K562 (cell line): ENCODE measurements around the gene FAM169A. TPM values are rescaled to one million over a fixed set of nuclear protein-coding genes. Genes with fewer than 3 reads are reported as not detected.
A peak's percentile ranks its signal among the peaks of the same experiment; 100 is the strongest.

Experiments used
- ARHGAP35 ChIP-seq: fragments of 450-650 bp; IDR thresholded peaks from 2 replicates; pipeline ENCODE4 v1.6.1; 2018; ENCODE audit not compliant: partially characterized antibody
- HMG20B ChIP-seq: fragments of 250-450 bp; sonication (Bioruptor Pico); IDR thresholded peaks from 2 replicates; pipeline ENCODE4 v1.5.0; 2021; ENCODE audit warnings: mild to moderate bottlenecking
- JUN ChIP-seq, 2 experiments: sonication (generic) in 1 of 2; formaldehyde crosslinking in 1 of 2; IDR thresholded peaks; 2 replicates each; pipeline versions ENCODE4 v1.6.1 to v1.8.0; 2012 to 2022; ENCODE audit warnings: borderline replicate concordance in 2 of 2, mild to moderate bottlenecking in 2 of 2, improper control_type of control experiment in 1 of 2, low read depth in 1 of 2, low read length in 1 of 2, missing genetic modification reagents in 1 of 2
- LARP7 ChIP-seq: fragments of 450-650 bp; IDR thresholded peaks from 2 replicates; pipeline ENCODE4 v1.6.1; 2016
- NFE2 ChIP-seq: IDR thresholded peaks from 2 replicates; pipeline ENCODE4 v1.6.1; 2014; ENCODE audit warnings: antibody characterized with exemption, low read depth
- RFX1 ChIP-seq: fragments of 450-650 bp; IDR thresholded peaks from 2 replicates; pipeline ENCODE4 v1.6.1; 2016; ENCODE audit warnings: mild to moderate bottlenecking, moderate library complexity
- ZNF280A ChIP-seq: fragments of 450-650 bp; IDR thresholded peaks from 2 replicates; pipeline ENCODE4 v1.6.1; 2018; ENCODE audit warnings: mild to moderate bottlenecking, low read depth; ENCODE audit not compliant: partially characterized antibody
- ZNF518B ChIP-seq: fragments of 250-450 bp; sonication (Bioruptor Pico); IDR thresholded peaks from 2 replicates; pipeline ENCODE4 v1.5.0; 2021; ENCODE audit warnings: mild to moderate bottlenecking, moderate library complexity
- ZNF785 ChIP-seq: fragments of 250-450 bp; sonication (Bioruptor Pico); IDR thresholded peaks from 2 replicates; pipeline ENCODE4 v1.4.0; 2020; ENCODE audit warnings: mild to moderate bottlenecking
- polyA plus RNA-seq, 8 experiments: library from polyadenylated mRNA; depleted of rRNA in 4 of 8; stranded (reverse) in 5 of 8; unstranded in 3 of 8; fragments of >200 nt; fragmentation: Nextera tagmentation in 2 of 8; fragmentation: Illumina TruSeq in 1 of 8; extraction: Ambion mirVana in 2 of 8; extraction: Trizol in 1 of 8; gene quantifications; 2 replicates each; pipeline versions ENCODE4 v1.2.1 to v1.2.3, GENCODE V29; 2011 to 2014; ENCODE audit warnings: inconsistent platforms in 1 of 8, missing spikeins in 1 of 8
- total RNA-seq, 7 experiments: library from RNA; depleted of rRNA in 6 of 7; stranded (reverse); fragments of >200 nt in 6 of 7; fragmentation: Illumina TruSeq in 2 of 7; extraction: Trizol in 2 of 7; gene quantifications; 2 replicates each; pipeline versions ENCODE4 v1.2.1 to v1.2.3, GENCODE V29; 2011 to 2021; ENCODE audit warnings: low replicate concordance in 1 of 7

FAM169A gene
- total and polyA plus RNA-seq, 9 of the 15 experiments (the other 6 are each of a cell fraction or from before 2014, with no cell fraction given): 0.01 to 0.04 TPM; not detected in 7

GRCh38 chr5:74851684-74852353 is 14.4 kb downstream of the FAM169A start (continued):
- TF ChIP-seq ZNF280A: no peak
- no peak for TF ChIP-seq RFX1
- TF ChIP-seq NFE2: peak; percentile 54
- TF ChIP-seq HMG20B: no peak
- no peak for TF ChIP-seq ZNF518B (CRISPR knock-in tag)
- no peak for TF ChIP-seq ARHGAP35
- TF ChIP-seq JUN (IDR thresholded peaks at IDR 0.05; ENCODE audit: borderline replicate concordance, low read depth, low read length): no peak
- TF ChIP-seq JUN (CRISPR knock-in tag; IDR thresholded peaks at IDR 0.05; ENCODE audit: borderline replicate concordance): no peak
- no peak for TF ChIP-seq ZNF785
- no peak for TF ChIP-seq LARP7
- TF ChIP-seq, all 486 proteins: peak for 6
